HG02943 (cell line): ENCODE results near the gene DNAJC5.
"Not testable (repeated sequence)": the region's sequence is repeated elsewhere in the genome, so short reads cannot be mapped to it uniquely, and the experiment has no call there.

Experiments used
- ATAC-seq: cut with Tn5 transposase; IDR thresholded peaks from one replicate; pipeline ENCODE4 v1.9.1; 2021; ENCODE audit warnings: mild to moderate bottlenecking, low read depth, moderate library complexity; ENCODE audit not compliant: unreplicated experiment

DNAJC5 gene

DNA sequence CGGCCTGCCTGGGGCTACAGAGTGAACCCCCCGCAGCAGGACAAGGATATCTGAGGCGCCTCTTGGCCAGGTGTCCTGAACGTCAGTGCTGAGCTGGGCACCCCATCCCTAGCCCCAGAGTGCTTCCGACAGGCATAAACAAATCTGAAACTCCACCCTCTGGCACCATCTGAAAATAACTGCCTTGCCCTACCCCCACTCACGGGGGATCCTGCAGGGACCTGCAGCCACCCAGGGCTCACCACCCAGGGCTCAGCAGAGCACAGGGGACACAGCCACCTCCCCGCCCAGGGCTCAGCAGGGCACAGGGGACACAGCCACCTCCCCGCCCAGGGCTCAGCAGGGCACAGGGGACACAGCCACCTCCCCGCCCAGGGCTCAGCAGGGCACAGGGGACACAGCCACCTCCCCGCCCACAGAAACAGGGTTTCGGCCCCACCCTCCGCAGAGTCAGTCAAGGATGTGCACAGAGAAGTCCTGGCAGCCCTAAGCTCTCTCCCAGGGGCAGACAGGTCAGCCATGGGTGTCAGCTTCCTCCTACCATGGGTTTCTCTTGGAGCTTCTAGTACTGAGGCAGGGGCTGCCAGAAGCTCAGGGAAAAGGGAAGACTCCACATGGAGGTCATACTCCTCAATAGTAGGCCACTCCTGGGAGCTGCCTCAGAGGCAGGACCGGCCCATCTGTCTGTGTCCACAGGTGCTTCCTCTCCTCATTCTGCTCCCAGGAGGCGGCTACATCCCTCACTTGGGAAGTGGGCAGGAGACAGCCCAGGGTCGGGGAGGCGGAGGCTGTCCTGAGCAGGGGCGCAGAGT, 56.7 kb downstream of the DNAJC5 start:
- ATAC-seq = no peak

DNA sequence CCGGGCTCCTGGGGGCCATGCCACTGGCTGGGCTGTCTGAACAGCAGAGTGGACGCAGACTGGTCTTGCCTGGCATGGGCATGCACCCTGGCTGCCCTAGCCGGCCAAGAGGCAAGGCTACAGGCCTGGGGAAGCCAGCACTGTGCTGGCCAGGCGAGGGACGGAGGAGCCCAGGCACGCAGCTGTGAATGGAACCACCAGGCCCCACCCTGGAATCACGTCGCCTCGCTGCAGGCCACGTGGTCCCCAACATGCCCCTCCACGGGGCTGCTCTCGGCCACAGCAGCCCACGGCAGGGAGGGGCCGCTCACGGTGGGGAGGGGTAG, 57.2 kb downstream of the DNAJC5 start:
- no peak for ATAC-seq

DNA sequence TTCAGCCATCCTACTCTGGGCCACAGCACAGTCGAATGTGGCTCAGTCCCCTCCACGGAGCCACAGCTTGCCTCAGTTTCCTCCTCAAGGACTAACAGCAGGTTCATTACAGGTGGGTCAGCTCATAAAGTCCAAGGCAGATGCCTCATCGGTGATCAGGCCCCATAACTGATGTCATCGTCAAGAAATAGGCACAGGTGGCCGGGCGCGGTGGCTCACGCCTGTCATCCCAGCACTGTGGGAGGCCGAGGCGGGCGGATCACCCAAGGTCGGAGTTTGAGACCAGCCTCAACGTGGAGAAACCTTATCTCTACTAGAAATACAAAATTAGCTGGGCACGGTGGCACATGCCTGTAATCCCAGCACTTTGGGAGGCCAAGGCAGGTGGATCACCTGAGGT, 57.8 kb downstream of the DNAJC5 start:
- ATAC-seq = no peak

DNA sequence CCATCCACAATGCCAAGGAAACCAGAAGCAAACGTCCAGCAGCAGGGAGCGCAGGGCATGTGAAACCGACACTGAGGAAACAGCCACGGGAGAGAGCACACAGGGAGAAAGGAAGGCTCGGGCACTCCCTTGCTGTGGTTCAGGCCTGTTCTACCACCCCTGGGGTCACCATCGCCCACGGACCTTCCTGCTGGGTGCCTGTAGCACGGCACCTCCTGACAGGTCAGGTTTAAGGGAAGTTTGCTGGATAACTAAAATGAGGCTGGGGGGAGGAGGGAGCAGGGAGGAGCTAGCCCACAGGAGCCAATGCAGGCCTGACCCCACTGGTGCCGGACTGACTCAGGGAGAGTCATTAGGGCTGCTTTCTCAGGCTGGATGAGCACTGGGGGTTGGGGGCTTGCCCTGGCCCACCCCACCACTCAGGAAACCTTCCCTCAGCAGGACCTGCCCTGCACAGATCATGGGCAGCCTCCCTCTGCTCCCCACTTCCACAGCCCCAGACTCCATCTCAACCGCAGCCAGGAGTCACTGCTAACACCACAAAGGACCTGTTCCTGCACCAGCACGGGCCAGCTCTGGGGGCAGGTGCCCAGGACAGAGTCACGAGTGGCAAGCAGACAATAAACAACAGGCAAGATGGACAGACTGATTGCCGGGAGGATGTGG, 59.0 kb downstream of the DNAJC5 start:
- ATAC-seq = no peak

DNA sequence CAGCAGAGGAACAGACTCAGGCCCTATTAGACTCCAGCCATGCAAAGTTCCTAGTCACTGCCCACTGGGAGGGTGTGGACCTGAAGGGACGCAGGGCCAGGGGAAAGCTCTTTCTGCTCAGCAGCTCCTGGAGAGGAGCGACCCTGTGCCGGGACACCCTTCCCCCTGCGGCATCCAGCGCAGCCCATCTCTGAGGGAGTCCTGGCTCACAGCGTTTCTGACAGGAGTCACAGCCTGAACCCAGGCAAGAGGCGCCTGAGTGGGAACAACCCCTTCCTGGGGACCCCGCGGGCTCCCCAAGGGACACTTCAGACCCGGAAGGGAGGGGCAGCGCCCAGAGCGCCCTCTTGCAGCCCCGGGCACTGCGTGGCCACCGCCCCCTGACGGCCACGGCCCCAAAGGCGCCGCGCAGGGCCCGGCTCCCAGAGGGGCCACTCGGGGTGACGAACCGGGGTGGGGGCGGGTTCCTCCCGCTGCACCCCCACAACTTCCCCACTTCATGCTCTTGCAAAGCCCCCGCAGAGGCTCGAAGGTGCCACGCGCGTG, 60.4 kb downstream of the DNAJC5 start:
- no peak for ATAC-seq

DNA sequence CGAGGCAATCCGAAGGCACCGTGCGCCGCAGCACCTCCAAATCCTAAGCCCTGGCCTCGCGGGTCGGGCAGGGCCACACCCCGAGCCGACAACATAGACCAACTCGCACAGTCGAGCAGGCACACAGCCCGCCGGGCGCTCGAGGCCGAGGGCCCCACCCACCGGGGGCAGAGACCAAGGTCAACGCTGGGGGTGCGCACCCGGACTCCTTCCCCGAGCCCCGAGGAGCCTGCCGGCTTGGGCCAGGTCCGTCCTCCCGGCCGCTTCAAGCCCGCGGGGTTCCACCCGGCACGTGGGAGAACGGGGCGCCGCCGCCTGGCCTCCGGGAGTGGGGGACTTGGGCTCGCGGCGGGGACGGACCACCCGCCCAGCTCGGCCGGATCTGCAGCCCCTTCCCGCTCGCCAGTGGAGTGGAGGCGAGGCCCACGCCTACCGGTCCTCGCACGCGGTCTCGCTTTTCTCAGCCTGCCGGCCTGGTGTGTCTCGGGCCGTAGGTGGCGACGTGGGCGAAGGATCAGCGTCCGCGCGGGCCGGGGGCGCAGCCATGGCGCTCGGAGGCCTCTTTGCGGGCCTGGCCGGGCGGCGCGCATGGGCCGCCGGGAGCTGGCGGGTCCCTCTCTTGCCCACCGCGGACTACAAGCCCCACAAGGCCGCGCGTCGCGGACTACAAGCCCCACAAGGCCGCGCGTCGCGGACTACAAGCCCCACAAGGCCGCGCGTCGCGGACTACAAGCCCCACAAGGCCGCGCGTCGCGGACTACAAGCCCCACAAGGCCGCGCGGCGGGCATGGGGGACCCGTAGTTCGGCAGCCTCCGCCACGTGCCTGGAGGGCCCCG, 61.1 kb downstream of the DNAJC5 start, which contains the start of gene UCKL1:
TSS of gene UCKL1 (minus strand) at position 590 of the 837 bp plus-strand sequence. CDS start at position 546, 44 bp downstream.
- ATAC-seq = peak; percentile 64

DNA sequence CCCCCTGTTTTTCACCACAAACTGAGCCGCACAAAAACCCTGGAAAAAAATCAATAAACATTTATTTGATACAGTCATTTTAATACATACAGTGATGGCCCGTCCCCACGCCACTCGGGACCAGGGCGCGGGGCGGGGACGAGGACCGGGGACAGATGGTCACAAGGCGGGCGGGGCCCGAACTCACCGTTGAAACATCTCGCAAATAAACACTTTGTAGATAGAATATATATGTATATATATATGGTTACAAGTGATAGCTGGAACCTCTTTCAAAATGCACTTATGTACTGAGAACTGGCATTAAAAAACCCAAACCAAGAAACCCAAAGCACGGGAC, 61.7 kb downstream of the DNAJC5 start:
- no peak for ATAC-seq

DNA sequence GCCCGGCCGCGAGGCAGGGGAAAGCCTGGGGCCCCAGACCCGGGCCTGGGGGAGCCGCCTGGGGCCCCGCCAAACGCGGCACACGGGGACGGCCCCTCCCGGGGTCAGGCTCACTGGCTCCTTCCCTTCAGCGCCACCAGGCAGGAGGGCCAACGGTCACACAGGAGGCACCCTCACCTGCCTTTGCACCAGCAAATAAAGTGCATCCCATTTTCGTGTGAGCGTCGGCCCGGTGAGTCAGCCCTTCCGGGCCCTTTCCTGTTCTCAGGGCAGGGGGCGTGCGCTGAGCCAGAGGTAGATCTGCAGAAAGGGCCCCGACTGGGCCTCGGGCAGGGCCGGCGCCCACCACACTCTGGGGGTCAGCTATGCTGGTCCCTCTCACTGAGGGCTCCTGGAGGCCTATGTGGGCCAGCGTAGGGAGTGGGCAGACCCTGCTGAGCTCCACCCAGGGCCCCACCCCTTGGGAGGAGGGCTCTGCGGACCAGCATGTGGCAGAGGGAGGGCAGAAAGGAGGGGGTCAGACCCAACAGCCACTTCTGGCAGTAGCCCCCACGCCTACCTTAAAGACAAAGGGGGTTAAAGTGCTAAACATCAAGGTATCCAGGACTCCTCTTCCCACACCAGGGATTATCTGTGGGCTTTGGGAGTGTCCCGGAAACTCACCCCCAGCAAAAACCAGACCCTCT, 62.2 kb downstream of the DNAJC5 start:
- ATAC-seq = no peak

DNA sequence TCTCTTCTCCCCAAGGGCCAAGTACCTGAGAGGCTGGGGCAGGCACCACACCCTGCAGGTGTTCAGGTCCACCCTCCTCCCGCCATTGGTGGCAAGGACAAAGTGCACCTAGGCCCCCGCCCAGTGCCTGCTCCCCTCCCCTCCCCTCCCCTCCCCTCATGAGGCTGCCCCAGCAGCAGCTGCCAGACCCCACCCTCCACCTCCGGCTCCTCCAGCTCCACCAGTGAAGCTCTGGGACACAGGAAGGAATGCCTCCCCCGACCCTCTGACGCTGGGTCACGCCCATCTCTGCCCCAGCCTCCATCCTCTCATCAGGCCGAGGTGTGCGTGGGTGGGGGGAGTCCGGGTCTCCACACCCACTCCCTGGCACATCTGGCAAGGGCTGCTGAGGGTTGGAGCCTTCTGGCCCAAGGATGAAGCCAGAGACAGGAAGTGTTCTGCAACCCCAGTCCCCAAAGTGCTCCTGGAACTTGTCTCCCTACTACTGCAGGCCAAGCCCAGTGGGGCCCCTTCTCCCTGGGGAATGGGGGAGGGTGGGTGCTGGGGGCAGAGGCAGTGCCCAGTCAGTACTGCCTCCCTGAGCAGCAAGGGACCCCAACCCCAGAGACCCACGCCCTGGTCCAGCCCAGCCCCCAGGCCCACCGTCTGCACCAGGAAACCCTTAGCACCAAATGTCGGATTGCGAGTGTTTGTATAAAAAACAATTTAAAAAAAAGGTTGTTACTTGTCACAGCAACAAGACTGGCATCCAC, 62.9 kb downstream of the DNAJC5 start:
- no peak for ATAC-seq

DNA sequence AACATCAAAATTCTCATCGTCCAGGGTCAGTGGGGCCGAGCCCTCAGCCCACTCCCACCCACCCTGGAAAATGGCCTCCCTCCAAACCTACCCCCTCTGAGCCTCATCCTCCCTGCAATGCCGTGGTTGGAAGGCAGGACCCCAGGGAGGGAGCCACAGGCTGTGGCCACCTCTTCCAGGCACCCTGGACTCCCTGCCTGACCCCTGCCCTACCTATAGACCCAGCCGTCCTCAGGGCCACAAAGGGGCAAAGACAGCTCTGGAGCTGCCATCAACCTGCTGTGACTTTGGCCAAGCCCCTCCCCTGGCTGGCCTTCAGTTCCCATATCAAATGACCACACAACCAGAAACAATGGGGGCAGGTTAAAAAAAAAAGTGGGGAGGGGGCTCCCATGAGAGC, 63.5 kb downstream of the DNAJC5 start:
- ATAC-seq = no peak

DNA sequence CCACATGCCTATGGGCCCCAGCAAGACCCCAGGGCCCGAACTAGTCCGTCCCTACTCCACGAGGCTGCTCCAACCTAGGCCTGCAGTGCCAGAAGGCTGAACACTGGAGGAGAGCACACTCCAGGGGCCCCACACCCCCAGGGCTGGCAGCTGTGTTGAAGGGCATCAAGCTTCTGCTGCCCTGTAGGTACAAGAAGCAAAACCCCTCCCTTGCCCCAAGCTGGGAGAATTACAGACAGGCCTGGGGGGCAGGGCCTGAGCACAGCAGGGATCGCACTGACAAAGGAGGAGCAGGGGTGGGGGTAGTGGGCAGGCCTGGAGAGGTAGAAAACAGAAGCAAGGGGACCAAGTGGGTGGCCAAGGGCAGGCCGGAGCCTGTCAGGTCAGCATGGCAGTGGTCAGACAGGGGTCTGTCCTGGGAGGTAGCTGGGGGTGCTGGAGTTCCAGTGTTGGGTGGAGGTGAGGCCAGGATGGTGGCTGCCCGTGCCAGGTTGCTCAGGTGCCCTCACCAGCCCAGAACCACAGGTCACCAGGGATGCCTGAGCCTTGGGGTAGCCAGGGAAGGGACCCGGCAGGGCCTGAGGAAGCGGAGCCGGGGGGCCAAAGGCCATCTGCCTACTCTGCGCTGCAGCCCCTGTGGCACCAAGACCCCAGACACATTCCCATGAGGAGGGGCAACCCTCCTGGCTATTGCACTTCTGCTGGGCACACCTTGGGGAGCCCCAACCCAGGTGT, 64.2 kb downstream of the DNAJC5 start:
- ATAC-seq = no peak

DNA sequence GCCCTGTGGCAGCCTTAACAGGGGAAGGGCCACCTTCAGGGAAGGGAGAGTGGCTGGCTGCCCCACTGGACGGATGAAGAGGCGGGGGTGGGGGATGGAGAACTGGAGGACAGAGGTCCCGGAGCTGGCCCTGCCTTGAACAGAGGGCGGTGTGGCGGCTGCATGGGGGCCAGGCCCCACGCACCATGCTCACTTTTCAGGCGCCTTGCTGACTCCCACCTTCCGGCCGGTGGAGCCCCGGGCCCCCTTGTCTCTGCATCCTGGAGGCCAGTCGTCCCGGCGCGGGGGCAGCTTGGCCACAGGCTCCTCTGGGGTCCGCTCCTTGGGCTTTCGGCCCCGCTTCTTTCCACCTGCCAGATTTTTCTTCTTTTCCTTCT, 64.8 kb downstream of the DNAJC5 start:
- ATAC-seq = no peak

DNA sequence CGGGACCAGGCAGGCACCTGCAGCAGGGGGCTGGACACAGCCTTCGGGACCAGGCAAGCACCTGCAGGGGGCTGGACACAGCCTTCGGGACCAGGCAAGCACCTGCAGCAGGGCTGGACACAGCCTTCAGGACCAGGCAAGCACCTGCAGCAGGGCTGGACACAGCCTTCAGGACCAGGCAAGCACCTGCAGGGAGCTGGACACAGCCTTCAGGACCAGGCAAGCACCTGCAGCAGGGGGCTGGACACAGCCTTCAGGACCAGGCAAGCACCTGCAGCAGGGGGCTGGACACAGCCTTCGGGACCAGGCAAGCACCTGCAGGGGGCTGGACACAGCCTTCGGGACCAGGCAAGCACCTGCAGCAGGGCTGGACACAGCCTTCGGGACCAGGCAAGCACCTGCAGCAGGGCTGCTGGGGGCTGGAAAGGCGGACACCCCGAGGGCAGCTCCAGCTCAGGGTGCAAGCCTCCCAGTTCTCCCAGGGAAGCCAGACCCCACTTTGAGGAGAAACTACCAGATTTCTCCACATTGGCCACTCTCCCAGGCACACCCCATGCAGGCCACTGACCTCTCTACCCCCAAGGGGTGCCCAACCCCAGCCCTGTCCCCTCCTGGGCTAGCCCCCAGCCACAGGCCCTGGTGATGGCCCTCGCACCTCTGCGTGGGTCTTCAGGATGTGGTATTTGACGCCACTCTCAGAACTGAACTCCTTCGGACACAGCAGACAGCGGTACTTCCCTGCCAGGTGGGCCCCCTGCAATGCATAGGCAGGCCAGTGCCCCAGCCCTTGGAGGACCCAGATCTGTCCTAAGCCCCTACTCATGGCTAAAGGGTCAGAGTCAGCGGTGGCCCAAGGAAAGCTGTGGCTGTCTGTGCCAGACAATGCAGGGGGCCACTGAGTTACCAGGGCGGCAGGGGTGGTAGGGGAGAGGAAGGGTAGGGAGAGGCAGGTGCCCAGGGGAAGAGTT, 66.0 kb downstream of the DNAJC5 start:
- not testable (repeated sequence) for ATAC-seq

DNA sequence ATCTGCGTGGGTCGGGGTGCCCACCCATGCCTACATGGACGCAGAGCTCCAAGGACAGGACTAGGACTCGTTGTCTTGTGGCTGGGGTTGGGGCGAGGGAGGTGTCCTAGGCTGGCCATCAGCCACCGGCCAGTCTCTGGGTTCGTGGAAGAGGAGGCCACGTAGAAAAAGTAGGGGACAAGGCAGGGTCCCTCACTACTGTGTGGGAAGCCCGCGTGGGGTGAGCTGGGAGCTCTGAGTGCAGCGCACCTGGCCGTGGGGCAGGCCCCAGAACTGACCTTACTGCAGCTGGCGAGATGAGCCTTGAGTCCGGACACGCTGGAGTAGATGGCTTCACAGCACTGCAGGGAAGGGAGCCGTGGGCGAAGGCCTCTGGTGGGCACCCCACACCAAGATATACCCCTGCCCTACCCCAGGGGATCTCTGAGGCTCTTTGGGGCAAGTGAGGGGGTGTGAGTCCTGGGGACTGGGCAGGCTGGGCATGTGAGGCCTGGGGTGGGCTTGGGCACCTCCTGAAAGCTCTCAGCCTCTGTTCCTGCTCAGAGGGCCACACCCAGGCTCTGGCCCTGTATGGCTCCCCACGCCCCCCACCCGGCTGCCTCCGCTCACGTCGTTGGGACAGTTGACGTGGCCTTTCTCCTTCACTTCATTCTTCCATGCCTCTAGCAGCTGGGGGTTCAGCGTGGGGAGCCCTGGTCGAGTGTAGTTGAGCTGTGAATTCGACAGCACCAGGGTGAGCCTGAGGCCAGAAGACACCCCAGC, 66.9 kb downstream of the DNAJC5 start:
- no peak for ATAC-seq

DNA sequence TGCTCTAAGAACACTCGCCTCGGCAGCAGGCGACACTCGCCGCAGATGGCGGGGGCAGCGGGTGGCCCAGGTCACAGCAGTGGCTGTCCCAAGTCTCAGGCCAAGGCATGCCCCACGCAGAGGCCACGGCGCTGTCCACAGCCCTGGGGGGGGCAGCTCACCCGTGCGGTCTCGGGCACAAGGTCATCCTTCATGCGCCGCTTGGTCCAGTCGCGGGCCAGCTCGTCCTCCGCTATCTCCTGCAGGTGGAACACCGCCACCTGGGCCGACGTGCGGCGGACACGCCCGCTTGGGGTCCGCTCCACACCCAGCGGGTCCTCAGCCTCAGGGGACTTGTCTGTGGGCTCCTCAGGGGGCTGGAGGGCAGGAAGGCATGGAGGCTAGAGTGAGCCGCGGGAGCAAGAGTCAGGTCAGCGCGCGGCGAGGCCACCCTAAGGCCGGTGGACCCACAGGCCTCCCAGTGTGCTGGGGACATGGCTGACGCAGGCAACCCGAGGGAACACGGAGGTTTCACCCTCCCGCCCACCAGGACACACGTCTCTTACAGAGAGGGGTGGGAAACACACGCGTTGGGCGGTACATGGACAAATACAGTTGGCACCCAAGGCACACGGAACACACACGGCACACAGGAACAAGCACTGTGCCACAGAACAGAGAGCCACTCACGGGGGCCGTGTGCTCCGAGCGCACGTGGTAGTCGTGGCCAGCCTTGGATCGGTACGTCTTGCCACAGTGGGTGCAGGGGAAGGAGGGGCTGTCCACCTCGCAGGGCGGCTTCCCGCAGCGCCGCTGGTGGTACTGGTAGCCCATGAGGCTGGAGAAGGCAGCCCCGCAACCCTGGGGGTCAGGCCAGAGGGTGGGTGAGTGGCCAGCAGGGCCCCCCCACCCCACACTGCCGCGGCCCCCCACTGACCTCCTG, 67.8 kb downstream of the DNAJC5 start:
- ATAC-seq = no peak

DNA sequence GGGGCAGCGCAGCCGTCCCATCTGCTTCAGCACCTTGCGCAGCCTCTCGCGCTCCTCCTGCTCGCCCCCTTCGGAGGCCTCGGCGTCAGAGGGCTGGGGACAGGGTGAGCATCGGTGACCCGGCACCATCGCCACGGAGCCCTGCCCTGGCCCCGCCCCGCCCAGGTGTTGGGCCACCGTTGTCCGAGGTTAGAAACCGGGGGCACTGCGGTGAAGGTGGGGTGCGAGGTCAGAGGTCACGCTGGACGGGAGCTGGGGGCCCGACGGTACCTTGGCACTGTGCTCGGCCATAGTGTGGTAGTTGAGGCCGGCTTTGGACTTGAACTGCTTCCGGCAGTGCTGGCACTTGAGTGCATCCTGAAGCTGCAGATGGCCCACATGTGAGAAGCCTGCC, 68.4 kb downstream of the DNAJC5 start:
- no peak for ATAC-seq
